ENCODE results near the gene CTTN. TPM values are rescaled to one million over a fixed set of nuclear protein-coding genes. Genes with fewer than 3 reads are reported as not detected.

CTTN gene
- total and polyA plus RNA-seq, 7 donors: 44.1 to 117 (median 88.4) TPM

GRCh38 chr11:70473186-70473872 lies 75.0 kb downstream of the CTTN start:
- DNase-seq (no peak), ATAC-seq (no peak)
- 88 to 93% (median 92%) methylated on average over 22 of the region's 22 CpGs for WGBS, 3 donors

GRCh38 chr11:70473873-70474690 lies 75.8 kb downstream of the CTTN start:
- no peaks in the 10 kb centered on the region for H3K36me3 ChIP-seq (ENCODE audit: insufficient read depth in 1 of 2, low read depth in 1 of 2)
- intact Hi-C loops (cut with DNase I): no loop called here
- DNase-seq: no peak
- 87 to 90% (median 90%) methylated on average over 18 of the region's 18 CpGs for WGBS, 3 donors
- H3K4me3 ChIP-seq: no peak overlapping the region
- H3K9me3 ChIP-seq: no peaks in the 10 kb centered on the region
- TF ChIP-seq CTCF (IDR thresholded peaks at IDR 0.05): no peak
- ATAC-seq: no peak
- H3K27ac ChIP-seq: no peak overlapping the region
- peaks cover 10% of the 10 kb centered on the region for H3K4me1 ChIP-seq
- no peaks in the 10 kb centered on the region for H3K27me3 ChIP-seq (ENCODE audit: insufficient read depth in 3 of 3, low read length in 2 of 3)

More at GRCh38 chr11:70473186-70473872, 75.0 kb downstream of the CTTN start:
- no peak for TF ChIP-seq CTCF (IDR thresholded peaks at IDR 0.05)
- Histone ChIP-seq H3K27ac (no peak overlapping the region), H3K9me3 (no peaks in the 10 kb centered on the region), H3K4me3 (no peak overlapping the region), H3K36me3 (ENCODE audit: insufficient read depth in 1 of 2, low read depth in 1 of 2) (no peaks in the 10 kb centered on the region), H3K27me3 (ENCODE audit: insufficient read depth in 3 of 3, low read length in 2 of 3) (no peaks in the 10 kb centered on the region), H3K4me1 (peaks cover 10% of the 10 kb centered on the region)
- intact Hi-C loops (cut with DNase I): no loop called here

- no peak overlapping the region for H3K27ac ChIP-seq
- peaks cover 10% of the 10 kb centered on the region for H3K4me1 ChIP-seq
- no peak for DNase-seq
- no peaks in the 10 kb centered on the region for H3K9me3 ChIP-seq
- no peak for TF ChIP-seq CTCF (IDR thresholded peaks at IDR 0.05)
- H3K36me3 ChIP-seq (ENCODE audit: insufficient read depth in 1 of 2, low read depth in 1 of 2): no peaks in the 10 kb centered on the region
- H3K4me3 ChIP-seq: no peak overlapping the region
- WGBS, 3 donors: 88 to 92% (median 90%) methylated on average over 8 of the region's 8 CpGs
- intact Hi-C loops (cut with DNase I): no loop called here
- H3K27me3 ChIP-seq (ENCODE audit: insufficient read depth in 3 of 3, low read length in 2 of 3): no peaks in the 10 kb centered on the region
- ATAC-seq: no peak
Observed at GRCh38 chr11:70474710-70475109, 76.4 kb downstream of the CTTN start.

- H3K9me3 ChIP-seq: no peaks in the 10 kb centered on the region
- intact Hi-C loops (cut with DNase I): no loop called here
- H3K36me3 ChIP-seq (ENCODE audit: insufficient read depth in 1 of 2, low read depth in 1 of 2): no peaks in the 10 kb centered on the region
- no peak for ATAC-seq
- no peak overlapping the region for H3K4me3 ChIP-seq
- TF ChIP-seq CTCF (IDR thresholded peaks at IDR 0.05): no peak
- no peak overlapping the region for H3K27ac ChIP-seq
- peaks cover 4% of the 10 kb centered on the region for H3K4me1 ChIP-seq
- 82 to 88% (median 86%) methylated on average over 4 of the region's 4 CpGs for WGBS, 3 donors
- H3K27me3 ChIP-seq (ENCODE audit: insufficient read depth in 3 of 3, low read length in 2 of 3): no peaks in the 10 kb centered on the region
- no peak for DNase-seq
Observed at GRCh38 chr11:70476669-70477068, 78.3 kb downstream of the CTTN start.
